Hematopoietic multipotent progenitor cell treated with erythropoietin and hydrocortisone succinate and interleukin-3 and kit ligand, for 17 days (in vitro differentiated cells): ENCODE measurements around the gene RIPOR1.
"Not testable (repeated sequence)": the region's sequence is repeated elsewhere in the genome, so short reads cannot be mapped to it uniquely, and the experiment has no call there.

Source experiments
- DNase-seq: peaks from one replicate; pipeline ENCODE4 v3.0.0-alpha.2; 2015; ENCODE audit warnings: low spot score

RIPOR1 gene

DNA sequence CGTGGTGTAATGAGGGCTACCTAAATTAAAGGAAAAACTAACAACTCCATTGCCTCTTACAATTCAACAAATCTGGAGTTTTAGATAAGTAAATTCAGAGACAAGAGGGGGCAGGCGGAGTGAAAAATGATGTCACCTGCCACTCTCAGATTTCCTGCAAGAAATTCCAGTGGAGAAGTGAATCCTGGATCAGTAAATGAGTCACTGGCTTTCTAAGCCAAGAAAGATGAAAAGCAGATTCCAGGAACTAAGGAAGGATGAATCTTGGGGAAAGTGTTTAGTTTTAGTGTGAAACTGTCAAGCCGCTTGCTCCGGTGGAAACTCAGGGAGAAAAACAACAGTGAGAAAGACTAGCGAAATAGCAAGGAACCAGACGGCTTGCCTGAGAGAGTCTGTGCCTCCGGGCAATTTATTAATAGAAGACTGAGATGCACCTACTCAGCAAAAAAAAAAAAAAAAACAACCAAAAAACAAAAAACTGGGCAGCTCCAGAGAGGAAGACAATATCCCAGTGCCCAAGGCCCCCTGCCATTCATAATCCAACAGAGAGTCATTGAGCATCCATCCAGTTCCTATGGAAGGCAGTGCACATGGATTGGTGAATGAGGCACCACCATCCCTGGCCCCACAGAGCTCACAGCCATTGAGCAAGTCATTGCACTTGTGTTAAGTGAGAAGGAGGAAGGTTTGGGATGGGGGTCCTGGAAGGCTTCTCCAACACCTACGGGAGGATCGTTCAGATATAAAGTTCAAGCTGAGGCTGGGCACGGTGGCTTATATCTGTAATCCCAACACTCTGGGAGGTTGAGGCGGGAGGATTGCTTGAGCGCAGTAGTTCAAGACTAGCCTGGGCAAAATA, 12.1 kb upstream of the RIPOR1 start:
- no peak for DNase-seq

DNA sequence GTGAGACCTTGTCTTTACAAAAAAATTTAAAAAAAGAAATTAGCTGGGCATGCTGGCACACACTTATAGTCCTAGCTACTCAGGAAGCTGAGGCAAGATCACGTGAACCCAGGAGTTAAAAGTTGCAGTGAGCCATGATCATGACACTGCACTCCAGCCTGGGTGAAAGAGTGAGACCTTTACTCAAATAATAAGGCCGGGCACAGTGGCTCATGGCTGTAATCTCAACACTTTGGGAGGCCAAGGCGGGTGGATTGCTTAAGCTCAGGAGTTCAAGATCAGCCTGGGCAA, 11.5 kb upstream of the RIPOR1 start:
- no peak for DNase-seq

DNA sequence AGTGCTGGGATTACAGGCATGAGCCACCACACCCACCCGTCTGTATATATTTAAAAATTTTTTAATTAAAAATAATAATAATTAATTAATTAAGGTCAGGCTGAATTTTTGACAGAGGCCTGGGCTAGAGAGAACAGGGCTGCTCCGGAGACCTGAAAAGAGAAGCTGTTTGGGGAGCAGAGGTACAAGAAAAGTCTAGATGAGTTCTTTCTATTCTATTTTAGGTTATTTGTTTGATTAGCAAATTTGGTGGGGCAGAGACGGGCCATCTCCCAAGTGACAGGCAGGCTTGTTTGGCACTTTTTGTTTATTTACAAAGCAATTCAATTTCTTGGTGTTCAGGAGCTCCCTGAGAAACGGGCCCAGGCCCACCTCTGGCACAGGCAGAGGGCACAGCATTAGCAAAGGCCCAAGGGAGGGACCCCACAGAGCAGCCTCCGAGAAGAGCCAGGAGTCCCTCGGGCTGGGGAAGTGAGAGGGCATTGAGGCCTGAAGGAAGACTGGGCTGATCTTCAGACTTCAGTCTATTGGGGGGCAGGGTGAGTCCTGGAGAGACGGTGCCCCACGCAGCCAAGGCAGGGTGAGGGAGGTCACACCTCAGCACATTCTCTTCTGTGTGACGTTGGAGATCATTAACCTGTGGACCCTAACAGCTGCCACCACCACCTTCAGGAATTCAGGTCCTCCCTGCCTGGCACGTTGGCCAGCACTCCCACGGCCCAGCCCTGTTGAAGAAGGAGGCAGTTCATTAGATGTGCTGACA, 10.8 kb upstream of the RIPOR1 start:
- no peak for DNase-seq

DNA sequence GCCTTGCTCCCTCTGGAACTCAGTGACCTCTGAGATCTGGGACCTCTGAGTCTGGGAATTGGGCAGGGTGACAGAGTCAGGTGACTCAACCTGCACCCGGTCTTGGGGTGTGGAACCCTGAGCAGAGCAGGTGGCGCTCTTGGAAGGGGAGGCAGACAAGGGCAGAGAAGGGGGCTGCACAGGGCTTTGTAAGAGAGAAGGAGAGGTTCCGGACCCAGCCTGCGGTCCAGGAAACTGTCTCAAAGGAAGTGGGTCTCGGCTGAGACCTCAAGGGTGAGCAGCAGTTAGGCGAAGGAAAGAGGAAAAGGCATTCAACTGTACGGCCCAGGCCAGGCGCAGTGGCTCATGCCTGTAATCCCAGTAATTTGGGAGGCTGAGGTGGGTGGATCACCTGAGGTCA, 10.0 kb upstream of the RIPOR1 start:
- no peak for DNase-seq

DNA sequence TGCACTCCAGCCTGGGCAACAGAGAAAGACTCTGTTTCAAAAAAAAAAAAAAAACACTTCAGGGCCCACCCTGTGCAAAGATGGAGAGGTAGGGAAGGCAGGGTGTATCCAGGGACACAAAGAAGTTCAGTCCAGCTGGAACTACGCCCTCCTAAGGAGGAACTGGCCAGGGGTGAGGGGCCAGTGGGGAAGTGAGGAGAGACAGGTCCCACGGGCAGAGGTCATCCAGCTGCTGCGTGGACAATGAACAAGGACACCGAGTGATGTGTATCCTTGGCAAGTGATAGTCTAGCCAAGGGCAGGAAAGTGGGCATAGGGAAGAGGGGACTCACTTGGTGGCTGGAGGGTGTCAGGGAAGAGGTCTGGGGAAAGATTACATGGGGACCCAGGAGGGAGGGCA, 9.4 kb upstream of the RIPOR1 start:
- no peak for DNase-seq

DNA sequence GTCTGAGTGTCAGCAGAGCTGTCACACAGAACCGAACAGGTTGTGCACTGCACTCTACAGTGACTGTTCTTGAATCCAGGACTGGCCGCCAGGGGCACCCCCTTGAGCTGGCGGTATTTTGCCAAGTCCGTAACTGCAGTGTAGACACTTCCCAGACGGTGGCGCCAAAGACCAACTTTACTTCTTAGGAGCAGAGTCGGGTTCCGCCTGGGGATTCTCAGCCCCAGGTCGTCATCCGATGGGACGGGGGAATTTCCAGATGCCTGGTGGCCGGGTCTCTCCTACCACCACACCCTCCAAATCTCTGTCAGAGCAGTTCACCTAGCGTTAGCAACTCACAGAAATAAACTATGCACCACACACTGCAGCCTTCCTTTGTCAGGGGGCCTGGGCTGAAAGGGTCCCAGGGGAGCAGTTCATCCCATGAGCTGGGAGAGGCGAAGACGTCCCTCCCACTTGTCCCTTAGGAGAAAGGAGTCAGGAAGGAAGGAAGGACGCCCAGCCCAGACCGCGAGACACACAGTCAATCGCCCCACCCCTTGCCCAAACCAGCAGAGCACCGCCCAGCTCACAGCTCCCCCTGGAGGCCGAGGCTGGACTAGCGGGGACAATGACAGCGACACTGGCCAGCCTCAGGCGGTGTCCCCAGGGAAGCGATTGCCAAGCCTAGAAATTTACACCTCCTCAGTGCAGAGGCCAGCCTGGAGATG, 7.4 kb upstream of the RIPOR1 start:
- peak; percentile 98 for DNase-seq

DNA sequence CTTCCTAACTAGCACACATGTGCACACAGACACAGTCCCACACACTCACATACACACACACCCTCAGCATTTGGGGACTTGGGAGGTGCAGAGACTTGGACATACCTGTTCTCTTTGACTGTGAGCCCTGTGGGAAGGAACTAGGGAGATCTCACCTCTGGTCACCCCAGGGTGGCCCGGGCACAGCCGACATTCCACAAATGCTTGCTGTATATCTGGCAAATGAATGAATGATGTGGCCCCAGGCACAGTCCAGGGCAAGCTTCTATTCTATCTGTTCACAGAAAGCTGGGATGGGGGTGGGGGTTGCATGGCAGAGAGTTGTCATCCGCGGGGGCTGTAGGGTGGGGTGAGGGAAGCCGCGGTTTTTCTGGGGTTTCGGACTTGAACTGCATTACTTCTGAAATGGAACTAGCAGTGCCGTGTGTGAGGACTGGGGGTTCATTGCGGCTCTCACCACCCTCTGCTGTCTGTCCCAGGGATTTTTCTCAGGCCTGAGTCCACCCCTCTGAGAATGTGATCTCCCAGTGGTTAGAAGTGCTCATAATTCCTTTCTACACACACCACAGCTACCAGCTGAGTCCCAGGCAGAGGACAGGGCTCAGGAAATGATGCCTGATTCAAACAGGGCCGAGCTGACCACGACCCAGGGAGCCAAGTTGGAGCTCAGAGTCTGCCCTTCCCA, 3.3 kb upstream of the RIPOR1 start:
- no peak for DNase-seq

DNA sequence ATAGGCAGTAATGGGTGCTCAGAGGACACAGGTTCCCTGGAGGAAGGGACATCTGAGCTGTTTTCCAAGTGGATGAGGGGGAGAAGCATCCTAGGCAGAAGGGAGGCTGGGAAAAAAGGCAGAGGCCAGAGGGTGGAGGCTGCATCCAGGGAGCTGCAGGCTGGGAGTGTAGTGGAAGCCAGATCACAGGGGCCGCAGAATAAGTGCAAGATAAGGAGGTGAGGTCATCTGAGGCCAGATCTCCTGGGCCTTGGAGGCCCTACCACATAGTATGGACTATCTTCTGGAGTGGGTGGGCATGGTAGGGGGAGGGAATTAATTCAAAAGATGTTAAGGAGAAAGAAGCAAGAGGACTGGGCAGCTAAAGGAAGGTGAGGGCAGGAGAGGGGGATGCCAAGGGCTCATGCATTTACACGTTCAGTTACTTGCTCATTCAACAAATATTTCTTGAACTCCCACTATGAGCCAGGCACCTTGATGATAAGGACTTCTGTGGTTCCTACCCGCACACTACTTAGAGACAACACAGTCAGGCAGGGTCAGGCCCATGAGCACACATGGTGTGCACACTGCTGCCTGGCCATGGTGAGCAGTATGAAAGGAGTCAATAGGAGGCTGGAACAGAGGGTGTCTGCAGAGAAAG, 2.4 kb upstream of the RIPOR1 start:
- peak; percentile 44 for DNase-seq

DNA sequence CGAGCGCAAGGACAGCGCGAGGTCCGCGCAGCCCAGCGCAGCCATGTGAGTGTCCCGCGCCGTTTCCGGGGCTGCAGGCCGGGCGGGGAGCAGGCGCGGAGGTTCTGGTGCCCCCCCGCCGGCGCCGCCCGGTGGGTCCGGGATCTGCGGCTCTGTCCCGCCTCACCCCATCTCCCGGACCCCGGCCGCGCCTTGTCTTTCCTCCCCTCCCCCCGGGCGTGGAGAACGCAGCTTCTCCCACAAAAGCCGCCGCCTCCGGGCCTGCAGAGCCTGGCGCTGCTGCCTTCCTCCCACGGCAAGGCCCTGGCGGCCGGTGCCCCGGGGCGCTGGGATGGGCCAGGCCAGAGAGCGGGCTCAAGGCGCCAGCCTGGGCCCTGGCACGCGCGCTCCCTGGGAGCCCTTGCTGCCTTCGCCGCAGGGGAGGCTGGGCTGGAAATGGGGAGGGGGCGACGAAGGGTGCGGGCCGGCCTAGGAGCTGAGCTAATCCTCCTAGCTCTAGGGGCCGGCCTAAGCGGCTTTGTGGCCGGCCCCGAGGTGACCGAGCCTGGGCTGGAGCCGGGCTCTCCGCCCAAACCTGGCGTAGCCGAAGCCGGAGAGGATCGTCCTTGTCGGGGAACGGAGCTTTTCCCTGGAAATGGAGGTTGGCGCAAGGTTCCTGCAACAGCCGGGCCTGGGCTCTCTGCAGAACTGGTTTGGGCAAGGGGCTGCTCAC, 397 bp downstream of the RIPOR1 start:
- DNase-seq = peak; percentile 25

DNA sequence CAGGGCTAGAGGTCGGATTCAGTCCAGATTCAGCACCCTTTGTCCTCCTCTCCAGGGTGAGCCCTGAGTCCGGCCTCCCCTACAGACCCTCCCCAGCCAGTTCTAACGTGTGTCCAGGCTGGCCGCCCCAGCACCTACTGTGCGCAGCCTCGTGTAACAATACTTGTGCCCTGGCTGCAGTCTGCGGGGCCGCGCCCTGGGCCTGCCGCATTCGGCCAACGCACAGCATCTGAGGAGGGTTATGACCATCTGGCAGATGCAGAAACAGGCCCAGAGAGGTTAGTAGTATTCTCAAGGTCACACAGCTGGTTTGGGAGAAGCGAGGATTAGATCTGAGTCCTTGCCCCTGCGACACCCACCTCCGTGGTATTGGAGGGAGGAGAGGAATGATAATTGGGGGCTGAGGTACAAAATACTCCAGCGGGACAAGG, 968 bp downstream of the RIPOR1 start:
- DNase-seq = peak; percentile 31

DNA sequence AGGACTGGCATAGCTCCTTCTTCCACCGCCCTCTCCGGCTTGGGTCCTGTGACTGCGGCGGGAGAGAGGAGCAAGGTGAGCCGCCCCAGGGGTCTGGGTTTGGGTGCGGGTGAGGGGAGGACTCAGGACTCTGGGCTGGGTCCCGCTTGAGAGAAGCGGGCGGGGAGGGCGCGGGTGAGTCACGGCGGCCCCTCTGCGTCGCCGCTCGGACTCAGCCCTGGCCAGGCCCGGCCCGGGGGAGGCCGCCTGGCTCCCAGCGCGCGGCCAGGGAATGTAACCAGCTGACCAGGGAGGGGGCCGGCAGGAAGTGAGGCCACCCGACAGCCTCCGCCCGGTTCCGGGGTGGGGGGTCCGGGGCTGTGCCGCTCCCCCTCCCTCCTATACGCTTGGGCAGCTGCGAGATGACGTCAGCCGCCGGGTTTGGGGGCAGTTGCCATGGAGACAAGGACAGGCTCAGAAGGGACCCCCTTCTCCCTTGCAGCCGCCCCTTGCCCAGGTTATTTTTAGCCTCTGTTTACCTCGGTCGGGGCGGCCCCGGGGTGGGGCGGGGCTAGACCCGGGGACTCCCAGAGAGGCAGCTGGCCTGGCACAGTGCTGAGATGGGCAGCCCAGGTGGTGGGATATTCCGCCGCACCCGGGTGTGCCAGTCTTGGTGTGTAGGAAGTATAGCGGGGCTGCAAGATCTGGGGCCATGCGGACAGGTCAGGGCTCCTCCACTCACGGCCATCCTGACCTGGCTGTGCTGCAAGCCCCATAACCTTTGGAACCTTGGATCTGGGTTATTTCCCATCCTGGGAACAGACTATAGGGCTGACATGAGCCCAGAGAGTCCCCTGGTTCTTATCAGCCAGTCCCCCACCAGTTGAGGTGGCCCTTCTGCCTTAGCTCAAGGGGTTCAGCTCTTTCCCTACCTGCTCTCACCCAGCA, 1.6 kb downstream of the RIPOR1 start:
- DNase-seq = peak; percentile 60

DNA sequence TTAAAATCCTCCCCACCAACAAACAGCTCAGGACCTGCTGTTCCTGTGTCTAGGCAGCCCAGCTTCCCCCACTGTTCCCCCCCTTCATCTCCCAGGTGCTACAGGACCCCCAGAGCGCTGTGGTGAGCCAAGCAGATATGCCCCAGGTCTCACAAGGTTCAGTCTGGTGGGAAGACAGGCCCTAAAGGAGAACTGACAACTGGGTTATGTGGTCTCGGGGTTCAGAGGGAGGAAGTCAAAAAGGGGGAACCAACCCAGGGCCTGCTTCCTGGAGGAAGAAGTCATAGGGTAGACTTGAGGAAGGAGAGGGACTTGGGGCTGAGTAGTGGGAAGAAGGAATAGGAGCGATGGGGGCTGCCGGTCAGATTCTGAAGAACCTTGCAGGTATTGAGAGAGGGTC, 2.6 kb downstream of the RIPOR1 start:
- no peak for DNase-seq

DNA sequence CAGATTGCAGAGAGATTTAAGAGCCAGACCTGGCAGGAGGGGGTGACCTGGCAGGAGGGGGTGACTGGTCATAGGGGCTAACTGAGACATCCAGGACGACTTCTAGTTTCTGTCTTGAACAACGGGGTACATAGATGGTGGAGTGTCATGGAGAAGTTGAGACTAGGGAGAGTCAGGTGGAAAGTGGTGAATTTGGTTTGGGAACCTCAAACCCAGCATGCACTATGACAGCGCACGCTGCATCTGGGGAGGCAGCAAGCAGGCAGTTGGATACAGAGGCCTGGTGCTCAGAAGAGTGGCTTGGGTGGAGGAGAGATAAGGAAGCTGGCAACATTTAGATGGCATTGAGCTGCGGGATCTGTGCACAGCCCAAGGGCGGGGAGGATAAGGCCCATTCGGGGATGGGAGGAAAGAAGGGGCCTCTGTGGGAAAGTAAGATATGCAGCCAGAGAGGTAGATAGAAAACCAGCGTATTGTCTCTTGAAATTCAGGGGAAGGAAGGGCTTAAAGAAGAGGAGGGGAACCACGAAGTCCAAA, 4.5 kb downstream of the RIPOR1 start:
- DNase-seq = peak; percentile 79

DNA sequence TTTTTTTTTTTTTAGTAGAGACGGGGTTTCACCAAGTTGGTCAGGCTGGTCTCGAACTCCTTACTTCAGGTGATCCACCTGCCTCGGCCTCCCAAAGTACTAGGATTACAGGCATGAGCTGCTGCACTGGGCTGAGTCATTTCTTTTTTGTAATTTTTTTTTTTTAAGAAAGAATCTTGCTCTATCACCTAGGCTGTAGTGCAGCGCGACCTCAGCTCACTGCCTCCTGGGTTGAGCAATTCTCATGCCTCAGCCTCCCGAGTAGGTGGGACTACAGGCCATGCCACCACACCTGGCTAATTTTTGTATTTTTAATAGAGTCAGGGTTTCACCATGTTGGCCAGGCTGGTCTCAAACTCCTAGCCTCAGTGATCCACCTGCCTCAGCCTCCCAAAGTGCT, 5.4 kb downstream of the RIPOR1 start:
- not testable (repeated sequence) for DNase-seq

DNA sequence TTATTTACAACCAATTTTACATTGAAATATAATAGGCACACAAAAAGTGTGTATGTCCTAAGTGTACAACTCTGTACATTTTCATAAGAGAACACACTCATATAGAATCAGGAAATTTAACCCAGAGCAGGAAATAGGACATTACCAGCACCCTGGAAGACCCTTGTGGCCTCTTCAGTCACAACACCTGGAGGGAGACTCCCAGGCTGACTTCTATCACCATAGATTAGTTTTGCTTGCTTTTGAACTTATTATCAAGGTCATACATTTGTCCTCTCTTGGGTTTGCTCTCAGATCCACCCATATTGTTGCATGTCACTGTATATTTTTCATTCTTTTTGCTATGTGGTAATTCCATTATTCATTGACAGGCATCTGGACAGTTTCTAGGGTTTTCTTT, 5.8 kb downstream of the RIPOR1 start:
- DNase-seq = no peak

DNA sequence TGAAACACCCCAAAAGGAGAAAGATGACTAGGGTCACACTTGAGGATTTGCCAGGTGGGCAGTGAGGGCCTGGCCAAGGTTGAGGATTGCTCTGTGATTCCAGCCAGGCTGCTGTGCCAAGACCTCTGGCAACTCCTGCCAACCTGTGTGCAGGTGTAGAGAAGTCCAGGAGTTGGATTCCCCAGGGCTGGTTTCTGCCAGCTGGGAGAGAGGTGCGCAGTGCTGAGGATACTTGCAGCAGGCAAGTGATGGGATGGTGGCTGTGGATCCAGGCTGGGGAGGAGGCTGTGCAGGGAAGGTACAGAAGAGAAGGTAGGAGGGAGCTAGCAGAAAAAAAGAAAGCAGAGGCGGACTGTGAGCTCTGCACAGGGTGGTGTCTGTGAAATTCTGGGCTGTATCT, 6.6 kb downstream of the RIPOR1 start:
- DNase-seq = no peak

DNA sequence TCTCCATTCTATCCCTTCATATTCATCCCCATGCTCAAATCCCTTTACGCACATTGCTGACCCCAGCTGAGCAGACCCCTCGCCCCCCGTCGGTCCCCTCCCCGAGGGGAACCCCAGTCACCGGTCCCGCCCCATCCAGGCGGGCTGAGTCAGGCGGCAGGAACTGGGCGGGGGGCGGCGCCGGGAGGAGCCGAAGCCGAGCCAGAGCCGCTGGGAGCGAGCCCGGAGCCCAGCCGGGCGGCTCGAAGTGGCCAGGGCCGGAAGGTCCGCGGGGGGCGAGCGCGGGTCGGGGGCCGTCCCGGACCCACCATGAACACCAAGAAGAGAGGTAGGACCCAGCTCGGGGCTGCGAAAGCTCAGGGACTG, 8.6 kb downstream of the RIPOR1 start:
- no peak for DNase-seq

DNA sequence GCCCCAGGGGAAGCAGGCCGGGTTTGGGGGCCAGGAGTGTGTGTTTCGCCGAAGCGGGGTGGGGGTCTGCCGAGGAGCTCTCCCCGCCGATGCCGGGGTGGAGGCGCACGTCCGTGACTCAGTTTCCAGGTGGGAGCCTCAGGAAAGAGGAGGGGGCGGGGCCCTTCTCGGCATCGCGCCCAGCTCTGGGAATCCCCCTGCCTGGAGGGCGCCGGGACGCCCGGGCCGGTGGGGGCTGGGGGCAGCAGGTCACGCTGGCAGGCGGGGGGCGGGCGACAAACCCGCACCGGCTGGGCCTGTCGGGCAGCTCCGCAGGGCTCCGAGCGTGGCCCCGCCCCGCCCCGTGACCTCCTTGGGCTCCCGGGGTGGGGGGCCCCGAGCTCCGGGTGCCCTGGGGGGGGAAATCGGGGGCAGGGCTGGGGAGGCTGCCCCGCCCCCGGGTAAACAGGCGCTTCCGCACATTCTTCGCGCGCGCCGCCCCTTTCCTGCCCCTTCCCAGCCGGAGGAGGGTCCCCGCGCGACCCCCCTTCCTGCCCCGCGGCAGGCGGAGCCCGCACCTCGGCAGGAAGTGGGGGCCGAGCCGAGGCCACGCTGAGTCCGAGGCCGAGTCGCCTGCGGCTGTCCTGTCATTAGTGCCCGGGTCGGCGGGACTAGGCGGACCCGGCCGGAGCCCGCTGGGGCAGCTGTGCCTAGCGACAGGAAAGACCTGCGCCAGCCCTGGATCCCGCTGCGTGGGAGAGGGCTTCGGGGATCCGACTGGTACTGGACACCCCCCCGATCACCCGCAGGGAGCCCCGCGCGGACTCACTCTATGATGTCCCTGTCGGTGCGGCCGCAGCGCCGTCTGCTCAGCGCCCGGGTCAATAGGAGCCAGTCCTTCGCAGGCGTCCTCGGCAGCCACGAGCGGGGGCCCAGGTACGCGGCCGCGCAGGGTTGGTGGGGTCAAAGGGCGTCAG, 9.3 kb downstream of the RIPOR1 start:
- DNase-seq = no peak

DNA sequence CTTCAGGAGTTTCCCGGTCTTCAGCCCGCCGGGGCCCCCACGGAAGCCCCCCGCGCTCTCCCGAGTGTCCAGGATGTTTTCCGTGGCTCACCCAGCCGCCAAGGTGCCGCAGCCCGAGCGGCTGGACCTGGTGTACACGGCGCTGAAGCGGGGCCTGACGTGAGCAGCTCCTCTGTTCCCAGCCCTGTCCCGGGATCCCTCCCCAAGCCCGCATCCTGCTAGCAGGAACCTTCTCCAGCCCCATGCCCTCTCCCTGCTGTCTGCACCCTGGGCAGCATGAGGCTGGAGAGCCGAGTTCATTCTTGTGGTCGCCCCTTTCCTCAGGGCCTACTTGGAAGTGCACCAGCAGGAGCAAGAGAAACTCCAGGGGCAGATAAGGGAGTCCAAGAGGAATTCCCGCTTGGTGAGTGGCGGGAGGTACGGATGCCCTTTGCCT, 10.1 kb downstream of the RIPOR1 start:
- DNase-seq = no peak
